GM12878 (cell line): Measurements from ENCODE around the gene VIT.

Source experiments
- BCL11A ChIP-seq: IDR thresholded peaks from 2 replicates; pipeline ENCODE4 v1.6.1; 2011; ENCODE audit warnings: low read depth, low read length
- CBX5 ChIP-seq: sonication (generic); IDR thresholded peaks from 2 replicates; pipeline ENCODE4 v1.6.1; 2016; ENCODE audit warnings: low read depth, moderate library complexity, mild to moderate bottlenecking, inconsistent platforms
- MYC ChIP-seq: IDR thresholded peaks from 2 replicates; pipeline ENCODE4 v1.6.1; 2011; ENCODE audit warnings: mild to moderate bottlenecking, low read length, moderate library complexity, inconsistent platforms; ENCODE audit not compliant: insufficient read depth, insufficient replicate concordance, insufficient read length, severe bottlenecking
- NR2F1 ChIP-seq: fragments of 450-650 bp; conservative IDR thresholded peaks from 2 replicates; pipeline ENCODE4 v1.6.1; 2017; ENCODE audit warnings: mild to moderate bottlenecking
- PKNOX1 ChIP-seq: fragments of 450-650 bp; IDR thresholded peaks from 2 replicates; pipeline ENCODE4 v1.6.1; 2016; ENCODE audit warnings: mild to moderate bottlenecking
- POLR2A ChIP-seq: IDR thresholded peaks from 2 replicates; pipeline ENCODE4 v1.6.1; 2011; ENCODE audit warnings: low read depth, mild to moderate bottlenecking, low read length
- POLR2AphosphoS5 ChIP-seq: IDR thresholded peaks from 2 replicates; pipeline ENCODE4 v1.6.1; 2011; ENCODE audit warnings: mild to moderate bottlenecking, low read length, inconsistent platforms
- REST ChIP-seq: IDR thresholded peaks from 2 replicates; pipeline ENCODE4 v1.6.1; 2012; ENCODE audit warnings: mild to moderate bottlenecking, low read depth, low read length
- SMARCA5 ChIP-seq: fragments of 450-650 bp; IDR thresholded peaks from 2 replicates; pipeline ENCODE4 v1.6.1; 2017; ENCODE audit warnings: mild to moderate bottlenecking
- SMC3 ChIP-seq: IDR thresholded peaks from 2 replicates; pipeline ENCODE4 v1.6.1; 2011; ENCODE audit warnings: low read length, improper control_type of control experiment, borderline replicate concordance
- SREBF2 ChIP-seq: IDR thresholded peaks from 2 replicates; pipeline ENCODE4 v1.6.1; 2012; ENCODE audit warnings: mild to moderate bottlenecking, low read length
- ZZZ3 ChIP-seq: IDR thresholded peaks from 2 replicates; pipeline ENCODE4 v1.6.1; 2011; ENCODE audit warnings: low read depth; ENCODE audit not compliant: control insufficient read depth, insufficient read length
- TF ChIP-seq, protein P1 (sequence below): IDR thresholded peaks from 2 replicates; pipeline ENCODE4 v1.6.1; 2012; ENCODE audit warnings: low read depth, low read length, improper control_type of control experiment

GRCh38 chr2:36707050-36707449 lies 10.5 kb downstream of the VIT start:
- TF ChIP-seq, protein P1, sequence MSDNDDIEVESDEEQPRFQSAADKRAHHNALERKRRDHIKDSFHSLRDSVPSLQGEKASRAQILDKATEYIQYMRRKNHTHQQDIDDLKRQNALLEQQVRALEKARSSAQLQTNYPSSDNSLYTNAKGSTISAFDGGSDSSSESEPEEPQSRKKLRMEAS = no peak
- TF ChIP-seq POLR2AphosphoS5 (no peak), REST (no peak), SMC3 (no peak), BCL11A (no peak), CBX5 (no peak), ZZZ3 (no peak), PKNOX1 (no peak), SREBF2 (no peak), SMARCA5 (no peak), POLR2A (no peak), MYC (no peak), NR2F1 (no peak)
